OCI-LY1 (cell line): ENCODE results near the gene DOK6.

ENCODE experiments used
- H2AFZ ChIP-seq: fragments of 200-600 bp; sonication (generic), shearing (Covaris generic); 2 replicates; pipeline ENCODE4 v1.6.0; 2014; ENCODE audit warnings: antibody characterized with exemption, mild to moderate bottlenecking, low read length
- H3F3A ChIP-seq: fragments of 200-600 bp; sonication (generic), shearing (Covaris generic); 2 replicates; pipeline ENCODE4 v1.6.0; 2014; ENCODE audit warnings: mild to moderate bottlenecking, antibody characterized with exemption, low read length, moderate library complexity; ENCODE audit not compliant: insufficient read depth
- H3K27ac ChIP-seq: fragments of 200-600 bp; sonication (generic); 2 replicates; pipeline ENCODE4 v1.5.1; 2014; ENCODE audit warnings: low read length, mixed run types, mild to moderate bottlenecking, low read depth; ENCODE audit not compliant: poor library complexity, severe bottlenecking
- H3K27me3 ChIP-seq: fragments of 200-600 bp; sonication (generic); 2 replicates; pipeline ENCODE4 v1.6.0; 2014; ENCODE audit warnings: antibody characterized with exemption, mild to moderate bottlenecking, low read length, moderate library complexity; ENCODE audit not compliant: insufficient read depth
- H3K36me3 ChIP-seq: fragments of 200-600 bp; sonication (generic); 2 replicates; pipeline ENCODE4 v1.6.1; 2014; ENCODE audit warnings: mild to moderate bottlenecking, antibody characterized with exemption, low read length, moderate library complexity, mixed read lengths; ENCODE audit not compliant: insufficient read depth
- H3K4me1 ChIP-seq: fragments of 200-600 bp; sonication (generic); 2 replicates; pipeline ENCODE4 v1.5.1; 2014; ENCODE audit warnings: mild to moderate bottlenecking, low read length, moderate library complexity; ENCODE audit not compliant: insufficient read depth, severe bottlenecking
- H3K4me2 ChIP-seq: fragments of 200-600 bp; sonication (generic), shearing (Covaris generic); 2 replicates; pipeline ENCODE4 v1.6.1; 2014; ENCODE audit warnings: low read length
- H3K4me3 ChIP-seq: fragments of 200-600 bp; sonication (generic); 2 replicates; pipeline ENCODE4 v1.5.1; 2014; ENCODE audit warnings: low read length, low read depth, mild to moderate bottlenecking, mixed read lengths; ENCODE audit not compliant: poor library complexity, severe bottlenecking
- H3K79me2 ChIP-seq: fragments of 200-600 bp; shearing (Covaris generic); 2 replicates; pipeline ENCODE4 v1.6.1; 2016; ENCODE audit warnings: mixed run types, low read length, mixed read lengths; ENCODE audit not compliant: insufficient read depth
- H3K9ac ChIP-seq: fragments of 200-600 bp; sonication (generic), shearing (Covaris generic); 2 replicates; pipeline ENCODE4 v1.6.1; 2014; ENCODE audit warnings: mild to moderate bottlenecking, low read length, mixed read lengths
- H3K9me2 ChIP-seq: fragments of 200-600 bp; sonication (generic), shearing (Covaris generic); 2 replicates; pipeline ENCODE4 v1.6.1; 2014; ENCODE audit warnings: low read depth, mild to moderate bottlenecking, low read length, mixed read lengths
- H3K9me3 ChIP-seq: fragments of 200-600 bp; shearing (Covaris generic); 2 replicates; pipeline ENCODE4 v1.6.1; 2014; ENCODE audit warnings: low read length, mixed read lengths
- H4K20me1 ChIP-seq: fragments of 200-600 bp; sonication (generic), shearing (Covaris generic); 2 replicates; pipeline ENCODE4 v1.6.0; 2016; ENCODE audit warnings: mild to moderate bottlenecking, low read length; ENCODE audit not compliant: insufficient read depth
- CTCF ChIP-seq: fragments of 200-600 bp; sonication (generic), shearing (Covaris generic); IDR thresholded peaks from 2 replicates; pipeline ENCODE4 v1.5.1; 2017; ENCODE audit warnings: mild to moderate bottlenecking, antibody characterized with exemption, low read length, moderate library complexity, mixed read lengths
- EZH2 ChIP-seq: fragments of 200-600 bp; sonication (generic), shearing (Covaris generic); IDR thresholded peaks from 2 replicates; pipeline ENCODE4 v1.8.0; 2017; ENCODE audit warnings: borderline replicate concordance, mixed run types, mild to moderate bottlenecking, antibody characterized with exemption, low read length, moderate library complexity, mixed read lengths

DOK6 gene

GRCh38 chr18:69487488-69488394 lies 87.1 kb downstream of the DOK6 start:
- TF ChIP-seq EZH2 (no peak), CTCF (no peak)
- no peak overlapping the region for H3K9ac ChIP-seq

GRCh38 chr18:69490072-69490471 lies 89.4 kb downstream of the DOK6 start:
- Histone ChIP-seq H3K4me2 (no peak overlapping the region), H3K9me3 (no peaks in the 10 kb centered on the region), H3F3A (no peaks in the 10 kb centered on the region), H3K4me3 (no peak overlapping the region), H3K9me2 (no peaks in the 10 kb centered on the region), H4K20me1 (no peaks in the 10 kb centered on the region), H3K27ac (no peak overlapping the region), H3K27me3 (no peaks in the 10 kb centered on the region), H3K9ac (no peak overlapping the region), H3K4me1 (no peaks in the 10 kb centered on the region), H3K79me2 (no peaks in the 10 kb centered on the region), H3K36me3 (no peaks in the 10 kb centered on the region), H2AFZ (no peak overlapping the region)
- TF ChIP-seq CTCF (no peak), EZH2 (no peak)

More at GRCh38 chr18:69487488-69488394, 87.1 kb downstream of the DOK6 start:
- Histone ChIP-seq H3K4me1 (no peaks in the 10 kb centered on the region), H4K20me1 (no peaks in the 10 kb centered on the region), H3K79me2 (no peaks in the 10 kb centered on the region), H3K27ac (no peak overlapping the region), H3K9me2 (no peaks in the 10 kb centered on the region), H2AFZ (no peak overlapping the region), H3K9me3 (no peaks in the 10 kb centered on the region), H3K4me3 (no peak overlapping the region), H3K36me3 (no peaks in the 10 kb centered on the region), H3K27me3 (no peaks in the 10 kb centered on the region), H3K4me2 (no peak overlapping the region), H3F3A (no peaks in the 10 kb centered on the region)

- H3K9me3 ChIP-seq, result no peaks in the 10 kb centered on the region
- no peak overlapping the region for H3K9ac ChIP-seq
- H3K9me2 ChIP-seq, result no peaks in the 10 kb centered on the region
- TF ChIP-seq EZH2 (no peak), CTCF (no peak)
- H3K4me2 ChIP-seq, result no peak overlapping the region
- no peaks in the 10 kb centered on the region for H3K36me3 ChIP-seq
- no peak overlapping the region for H2AFZ ChIP-seq
- no peak overlapping the region for H3K27ac ChIP-seq
- no peaks in the 10 kb centered on the region for H3F3A ChIP-seq
- H4K20me1 ChIP-seq, result no peaks in the 10 kb centered on the region
- H3K4me1 ChIP-seq, result no peaks in the 10 kb centered on the region
- no peak overlapping the region for H3K4me3 ChIP-seq
- H3K27me3 ChIP-seq, result no peaks in the 10 kb centered on the region
- no peaks in the 10 kb centered on the region for H3K79me2 ChIP-seq
Measured at GRCh38 chr18:69490813-69491212, 90.1 kb downstream of the DOK6 start.
